ENCODE data around the gene DAP.

- TF ChIP-seq EZH2phosphoT487 (IDR thresholded peaks at IDR 0.05; ENCODE audit: unreplicated experiment) (no peak), CTCF (conservative IDR thresholded peaks at IDR 0.05; ENCODE audit: low read depth in 2 of 2) (no peak), REST (IDR thresholded peaks at IDR 0.05; ENCODE audit: unreplicated experiment) (no peak), ZNF462 (CRISPR knock-in tag; IDR thresholded peaks at IDR 0.05) (no peak), STAT1 (IDR thresholded peaks at IDR 0.05; ENCODE audit: unreplicated experiment) (no peak), ETS1 (IDR thresholded peaks at IDR 0.05) (no peak), CREB1 (CRISPR knock-in tag; IDR thresholded peaks at IDR 0.05; ENCODE audit: low read depth) (no peak), NANOG (IDR thresholded peaks at IDR 0.05; ENCODE audit: borderline replicate concordance) (no peak), POLR2AphosphoS5 (IDR thresholded peaks at IDR 0.05; ENCODE audit: low read depth) (no peak), EZH2 (IDR thresholded peaks at IDR 0.05; ENCODE audit: low read depth, unreplicated experiment) (no peak), JUNB (IDR thresholded peaks at IDR 0.05; ENCODE audit: unreplicated experiment) (no peak), ZNF114 (CRISPR knock-in tag; IDR thresholded peaks at IDR 0.05) (no peak)
These were observed 75.9 kb downstream of the DAP start for GRCh38 chr5:10685115-10685521.
